ENCODE data around the gene TSEN54. TPM values are rescaled to one million over a fixed set of nuclear protein-coding genes. Genes with fewer than 3 reads are reported as not detected.

TSEN54 gene
- total RNA-seq, 1 donor from 2014 or later, result 92.7 TPM

- no peak for DNase-seq (ENCODE audit: low spot score in 2 of 2)
- Histone ChIP-seq H3K4me1 (peaks cover 0 to 4% of the 10 kb centered on the region in 2 donors), H3K9me3 (no peaks in the 10 kb centered on the region), H3K36me3 (peaks cover 0 to 2% of the 10 kb centered on the region in 2 donors), H3K4me3 (no peak overlapping the region), H3K27ac (no peak overlapping the region), H3K27me3 (no peaks in the 10 kb centered on the region)
- intact Hi-C loops (cut with DNase I), result no loop called here
- TF ChIP-seq CTCF (IDR thresholded peaks at IDR 0.05), result no peak
Measured at GRCh38 chr17:75530837-75531720, 14.8 kb downstream of the TSEN54 start.

- DNase-seq (ENCODE audit: low spot score in 2 of 2), result no peak
- intact Hi-C loops (cut with DNase I), result no loop called here
- H3K27me3 ChIP-seq, result no peaks in the 10 kb centered on the region
- H3K9me3 ChIP-seq, result no peaks in the 10 kb centered on the region
- peaks cover 0 to 2% of the 10 kb centered on the region in 2 donors for H3K36me3 ChIP-seq
- no peak for TF ChIP-seq CTCF (IDR thresholded peaks at IDR 0.05)
- no peak overlapping the region for H3K27ac ChIP-seq
- H3K4me1 ChIP-seq, result no peaks in the 10 kb centered on the region
- no peak overlapping the region for H3K4me3 ChIP-seq
Measured at GRCh38 chr17:75531721-75532072, 15.4 kb downstream of the TSEN54 start.

- DNase-seq (ENCODE audit: low spot score in 2 of 2), result no peak
- intact Hi-C loops (cut with DNase I), result no loop called here
- Histone ChIP-seq H3K4me3 (no peak overlapping the region), H3K9me3 (no peaks in the 10 kb centered on the region), H3K4me1 (no peaks in the 10 kb centered on the region), H3K36me3 (peaks cover 0 to 2% of the 10 kb centered on the region in 2 donors), H3K27ac (no peak overlapping the region), H3K27me3 (no peaks in the 10 kb centered on the region)
- TF ChIP-seq CTCF (IDR thresholded peaks at IDR 0.05), result no peak
Measured at GRCh38 chr17:75535119-75535537, 18.8 kb downstream of the TSEN54 start.

- no peak for DNase-seq (ENCODE audit: low spot score in 2 of 2)
- no peak for TF ChIP-seq CTCF (IDR thresholded peaks at IDR 0.05)
- Histone ChIP-seq H3K9me3 (no peaks in the 10 kb centered on the region), H3K4me1 (no peaks in the 10 kb centered on the region), H3K27me3 (no peaks in the 10 kb centered on the region), H3K4me3 (no peak overlapping the region), H3K27ac (no peak overlapping the region), H3K36me3 (peaks cover 0 to 2% of the 10 kb centered on the region in 2 donors)
- intact Hi-C loops (cut with DNase I), result no loop called here
Measured at GRCh38 chr17:75535871-75536270, 19.5 kb downstream of the TSEN54 start.

- Histone ChIP-seq H3K27me3 (no peaks in the 10 kb centered on the region), H3K9me3 (no peaks in the 10 kb centered on the region), H3K4me1 (no peaks in the 10 kb centered on the region), H3K36me3 (peaks cover 0 to 2% of the 10 kb centered on the region in 2 donors), H3K4me3 (no peak overlapping the region), H3K27ac (no peak overlapping the region)
- intact Hi-C loops (cut with DNase I), result no loop called here
- TF ChIP-seq CTCF (IDR thresholded peaks at IDR 0.05), result no peak
- DNase-seq (ENCODE audit: low spot score in 2 of 2), result no peak
Measured at GRCh38 chr17:75536366-75536765, 20.0 kb downstream of the TSEN54 start.

Data from ascending aorta (tissue), 2 donors.